ENCODE measurements around the gene TMC7.
A peak's percentile ranks its signal among the peaks of the same experiment; 100 is the strongest.
"Not testable (repeated sequence)": the region's sequence is repeated elsewhere in the genome, so short reads cannot be mapped to it uniquely, and the experiment has no call there.

The TMC7 gene

GRCh38 chr16:18965555-18965954 is 18.2 kb upstream of the TMC7 start:
- no peak overlapping the region for H3K27ac ChIP-seq
- TF ChIP-seq, protein P1, sequence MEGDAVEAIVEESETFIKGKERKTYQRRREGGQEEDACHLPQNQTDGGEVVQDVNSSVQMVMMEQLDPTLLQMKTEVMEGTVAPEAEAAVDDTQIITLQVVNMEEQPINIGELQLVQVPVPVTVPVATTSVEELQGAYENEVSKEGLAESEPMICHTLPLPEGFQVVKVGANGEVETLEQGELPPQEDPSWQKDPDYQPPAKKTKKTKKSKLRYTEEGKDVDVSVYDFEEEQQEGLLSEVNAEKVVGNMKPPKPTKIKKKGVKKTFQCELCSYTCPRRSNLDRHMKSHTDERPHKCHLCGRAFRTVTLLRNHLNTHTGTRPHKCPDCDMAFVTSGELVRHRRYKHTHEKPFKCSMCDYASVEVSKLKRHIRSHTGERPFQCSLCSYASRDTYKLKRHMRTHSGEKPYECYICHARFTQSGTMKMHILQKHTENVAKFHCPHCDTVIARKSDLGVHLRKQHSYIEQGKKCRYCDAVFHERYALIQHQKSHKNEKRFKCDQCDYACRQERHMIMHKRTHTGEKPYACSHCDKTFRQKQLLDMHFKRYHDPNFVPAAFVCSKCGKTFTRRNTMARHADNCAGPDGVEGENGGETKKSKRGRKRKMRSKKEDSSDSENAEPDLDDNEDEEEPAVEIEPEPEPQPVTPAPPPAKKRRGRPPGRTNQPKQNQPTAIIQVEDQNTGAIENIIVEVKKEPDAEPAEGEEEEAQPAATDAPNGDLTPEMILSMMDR (conservative IDR thresholded peaks at IDR 0.05) = no peak
- TF ChIP-seq ZFX (IDR thresholded peaks at IDR 0.05) = no peak

DNA sequence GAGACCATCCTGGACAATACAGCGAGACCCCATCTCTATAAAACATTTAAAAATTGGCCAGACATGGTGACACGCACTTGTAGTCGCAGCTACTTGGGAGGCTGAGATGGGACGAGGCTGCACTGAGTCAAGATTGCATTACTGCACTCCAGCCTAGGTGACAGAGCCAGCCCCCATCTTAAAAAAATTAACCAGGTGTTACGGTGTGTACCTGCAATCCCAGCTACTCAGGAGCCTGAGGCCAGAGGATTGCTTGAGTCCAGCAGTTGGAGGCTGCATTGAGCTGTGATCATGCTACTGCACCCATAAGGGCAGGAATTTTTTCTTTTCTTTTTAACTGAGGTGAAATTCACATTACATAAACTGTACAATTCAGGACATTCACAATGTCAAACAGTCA is 16.9 kb upstream of the TMC7 start:
- H3K27ac ChIP-seq = no peak overlapping the region
- TF ChIP-seq, protein P1 (conservative IDR thresholded peaks at IDR 0.05) = no peak
- no peak for TF ChIP-seq ZFX (IDR thresholded peaks at IDR 0.05)

DNA sequence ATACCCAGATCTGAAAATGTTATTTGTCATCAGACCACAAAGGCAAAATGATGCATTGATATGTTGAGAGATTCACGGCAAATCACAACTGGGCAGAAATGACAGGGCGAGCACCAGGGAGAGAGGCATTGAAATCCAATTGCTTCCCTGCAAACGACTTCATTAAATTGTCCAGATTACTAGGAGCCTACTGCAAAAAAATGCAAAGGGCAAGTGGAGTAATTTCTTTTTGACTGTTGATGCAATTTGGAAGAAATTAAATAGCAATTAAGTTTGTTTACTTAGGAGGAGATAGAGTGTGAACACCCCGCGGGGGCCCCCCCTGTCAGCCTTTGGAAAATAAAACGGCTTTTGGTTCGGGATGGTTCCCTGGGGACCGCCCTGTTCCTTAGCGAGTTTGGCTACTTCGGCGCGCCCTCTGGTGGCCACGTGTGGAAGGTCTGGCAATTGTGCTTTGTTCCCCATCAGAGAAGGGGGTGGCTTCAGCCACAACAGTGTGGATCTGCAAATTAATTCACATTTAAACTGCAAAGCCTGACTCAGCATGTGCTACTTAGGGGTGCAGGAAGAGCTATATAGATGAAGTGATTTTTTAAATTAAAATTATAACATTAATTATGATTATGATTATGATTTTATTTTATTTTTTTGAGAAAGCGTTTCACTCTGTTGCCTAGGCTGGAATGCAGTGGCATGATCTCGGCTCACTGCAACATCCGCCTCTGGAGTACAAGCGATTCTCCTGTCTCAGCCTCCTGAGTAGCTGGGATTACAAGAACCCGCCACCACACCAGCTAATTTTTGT is 14.5 kb upstream of the TMC7 start:
- no peak overlapping the region for H3K27ac ChIP-seq
- TF ChIP-seq ZFX (IDR thresholded peaks at IDR 0.05) = no peak
- TF ChIP-seq, protein P1 (conservative IDR thresholded peaks at IDR 0.05) = peak; percentile 97

GRCh38 chr16:18969855-18970240 is 13.9 kb upstream of the TMC7 start:
- no peak overlapping the region for H3K27ac ChIP-seq
- TF ChIP-seq ZFX (IDR thresholded peaks at IDR 0.05) = no peak
- TF ChIP-seq, protein P1 (conservative IDR thresholded peaks at IDR 0.05) = no peak

- H3K27ac ChIP-seq = no peak overlapping the region
- TF ChIP-seq, protein P1 (conservative IDR thresholded peaks at IDR 0.05) = no peak
- TF ChIP-seq ZFX (IDR thresholded peaks at IDR 0.05) = no peak
Observed at GRCh38 chr16:18975109-18975508, 8.6 kb upstream of the TMC7 start.

GRCh38 chr16:18979936-18980335 is 3.8 kb upstream of the TMC7 start:
- H3K27ac ChIP-seq = no peak overlapping the region
- TF ChIP-seq, protein P1 (conservative IDR thresholded peaks at IDR 0.05) = no peak
- TF ChIP-seq ZFX (IDR thresholded peaks at IDR 0.05) = no peak

DNA sequence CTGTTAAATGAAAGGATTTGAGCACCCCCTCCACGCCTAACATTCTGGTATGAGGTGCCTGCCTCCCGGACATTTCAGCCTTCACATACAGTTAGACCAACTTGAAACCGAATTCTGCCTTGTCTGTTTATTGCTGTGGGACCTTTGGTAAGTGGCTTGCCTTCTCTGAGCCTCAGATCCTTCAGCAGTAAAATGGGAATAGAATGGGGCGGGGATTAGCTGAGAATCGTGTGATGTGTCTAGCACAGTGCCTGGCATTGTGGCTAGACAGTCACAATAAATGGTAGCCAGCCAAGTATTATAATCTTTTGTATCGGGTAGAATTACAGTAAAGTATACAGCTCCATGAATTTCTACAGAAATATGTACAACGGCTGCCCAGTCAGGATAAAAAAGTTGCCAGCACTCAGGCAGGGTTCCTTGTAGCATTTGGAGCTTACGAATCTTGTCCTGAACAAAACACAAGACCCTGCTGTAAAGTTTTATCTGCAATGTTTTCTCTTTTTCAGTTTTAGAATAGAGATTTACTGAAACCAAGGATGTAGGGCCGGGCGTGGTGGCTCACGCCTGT is 786 bp downstream of the TMC7 start:
- TF ChIP-seq ZFX (IDR thresholded peaks at IDR 0.05) = no peak
- TF ChIP-seq, protein P1 (conservative IDR thresholded peaks at IDR 0.05) = no peak
- H3K27ac ChIP-seq = no peak overlapping the region; the same call in 1 of the 2 replicates

- not testable (repeated sequence) for H3K27ac ChIP-seq
Observed at GRCh38 chr16:18985256-18985655, 1.5 kb downstream of the TMC7 start.

- not testable (repeated sequence) for H3K27ac ChIP-seq
Observed at GRCh38 chr16:18991731-18992130, 8.0 kb downstream of the TMC7 start.

DNA sequence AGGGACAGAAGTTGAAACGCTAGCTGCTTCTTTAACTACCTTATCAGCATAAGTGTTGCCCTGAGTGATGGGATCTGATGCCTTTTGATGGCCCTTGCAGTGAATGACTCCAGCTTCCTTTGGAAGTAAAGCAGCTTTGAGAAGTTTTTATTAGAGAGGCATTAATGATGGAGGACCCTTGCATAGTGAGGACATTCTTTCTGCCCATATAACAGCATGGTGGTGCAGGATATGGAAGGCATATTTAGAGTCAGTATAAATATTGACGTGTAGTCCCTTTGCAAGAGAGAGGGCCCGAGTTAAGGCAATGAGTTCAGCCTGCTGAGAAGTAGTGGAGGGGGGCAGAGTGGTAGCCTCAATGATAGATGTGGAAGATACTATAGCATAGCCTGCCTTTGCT is 9.8 kb downstream of the TMC7 start:
- not testable (repeated sequence) for H3K27ac ChIP-seq

GRCh38 chr16:18994181-18994580 is 10.4 kb downstream of the TMC7 start:
- not testable (repeated sequence) for H3K27ac ChIP-seq

DNA sequence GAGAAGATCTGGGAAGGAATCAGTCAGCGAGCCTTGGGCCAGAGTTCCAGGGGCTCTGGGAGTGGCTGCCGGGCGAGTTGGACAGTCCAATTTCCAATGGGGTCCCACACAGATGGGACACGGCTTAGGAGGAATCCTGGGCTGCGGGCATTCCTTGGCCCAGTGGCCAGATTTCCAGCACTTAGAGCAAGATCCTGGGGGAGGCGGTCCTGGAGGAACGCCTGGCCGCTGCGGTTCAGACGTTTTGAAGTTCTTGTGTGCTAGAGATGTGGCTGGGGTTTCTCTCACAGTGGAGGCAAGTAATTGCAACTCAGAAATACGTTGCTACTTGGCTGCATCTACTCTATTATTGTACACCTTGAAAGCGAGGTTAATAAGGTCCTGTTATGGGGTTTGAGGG is 11.7 kb downstream of the TMC7 start:
- not testable (repeated sequence) for H3K27ac ChIP-seq
